Mononuclear cell (primary cell): ENCODE measurements around the gene CCDC124. TPM values are rescaled to one million over a fixed set of nuclear protein-coding genes. Genes with fewer than 3 reads are reported as not detected.
"Not testable (repeated sequence)": the region's sequence is repeated elsewhere in the genome, so short reads cannot be mapped to it uniquely, and the experiment has no call there.

Source experiments
- H3K27me3 ChIP-seq: 2 replicates; pipeline ENCODE4 v1.6.0; 2011; ENCODE audit warnings: low read length, control low read depth; ENCODE audit not compliant: insufficient read depth
- H3K4me1 ChIP-seq: 2 replicates; pipeline ENCODE4 v1.5.1; 2011; ENCODE audit warnings: mild to moderate bottlenecking, low read length, control low read depth; ENCODE audit not compliant: insufficient read depth
- H3K4me3 ChIP-seq: 2 replicates; pipeline ENCODE4 v1.5.1; 2011; ENCODE audit warnings: mild to moderate bottlenecking, low read length, moderate library complexity
- H3K9me3 ChIP-seq: 2 replicates; pipeline ENCODE4 v1.5.1; 2011; ENCODE audit warnings: low read depth, mild to moderate bottlenecking, control low read depth, low read length
- total RNA-seq: library from RNA; depleted of rRNA; stranded (reverse); fragments of >200 nt; gene quantifications from one replicate; pipeline ENCODE4 v1.2.3, GENCODE V29; 2012

CCDC124 gene
- total RNA-seq = 13.2 TPM

DNA sequence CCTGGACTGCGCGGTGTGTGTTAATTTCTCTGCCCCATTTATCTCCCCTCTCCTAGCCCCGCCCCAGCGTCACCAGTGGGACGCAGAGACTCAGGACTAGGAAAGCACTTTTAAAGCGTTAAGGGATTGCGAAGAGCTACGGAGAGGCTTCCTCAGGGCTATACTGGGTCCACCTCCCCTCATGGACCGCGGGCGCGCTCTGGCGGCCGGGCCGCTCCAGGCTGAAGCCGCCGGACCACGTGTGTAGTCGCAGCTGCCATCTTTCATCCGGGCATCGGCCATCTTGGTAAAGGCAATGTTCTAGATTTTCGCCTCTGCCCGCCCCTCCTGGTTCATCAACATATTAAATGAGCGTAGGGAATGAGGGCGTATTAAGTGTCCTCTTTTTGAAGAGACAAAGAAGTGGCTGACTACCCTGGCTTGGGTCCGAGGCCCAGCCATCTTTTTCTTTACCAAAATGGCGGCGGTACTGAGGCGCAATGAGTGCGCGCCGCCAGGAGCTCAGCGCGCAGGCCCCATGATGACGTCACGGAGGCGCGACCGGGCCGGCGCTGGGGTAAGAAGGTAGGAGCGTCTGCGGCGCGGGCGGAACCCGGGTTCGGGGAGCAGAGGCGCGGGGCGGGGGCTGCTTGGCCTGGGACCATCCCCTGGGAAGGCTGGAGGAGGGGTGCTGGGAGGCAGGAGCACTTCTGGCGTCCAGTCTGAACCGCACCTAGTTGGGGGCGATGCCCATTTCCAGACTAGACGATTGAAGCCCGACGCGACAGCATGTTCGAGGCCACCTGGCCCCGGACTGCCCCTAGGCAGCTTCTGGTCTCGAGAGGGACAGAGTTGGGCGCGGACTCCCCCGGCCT, at the start of gene CCDC124:
CCDC124 (plus strand) TSS at position 531 of the 854 bp plus-strand sequence. CDS start 3,406 bp downstream, outside the sequence.
- H3K27me3 ChIP-seq = no peaks in the 10 kb centered on the region
- H3K4me3 ChIP-seq = peak within 1 kb of the TSS; percentile 68
- peaks cover 21% of the 10 kb centered on the region for H3K4me1 ChIP-seq
- no peaks in the 10 kb centered on the region for H3K9me3 ChIP-seq

DNA sequence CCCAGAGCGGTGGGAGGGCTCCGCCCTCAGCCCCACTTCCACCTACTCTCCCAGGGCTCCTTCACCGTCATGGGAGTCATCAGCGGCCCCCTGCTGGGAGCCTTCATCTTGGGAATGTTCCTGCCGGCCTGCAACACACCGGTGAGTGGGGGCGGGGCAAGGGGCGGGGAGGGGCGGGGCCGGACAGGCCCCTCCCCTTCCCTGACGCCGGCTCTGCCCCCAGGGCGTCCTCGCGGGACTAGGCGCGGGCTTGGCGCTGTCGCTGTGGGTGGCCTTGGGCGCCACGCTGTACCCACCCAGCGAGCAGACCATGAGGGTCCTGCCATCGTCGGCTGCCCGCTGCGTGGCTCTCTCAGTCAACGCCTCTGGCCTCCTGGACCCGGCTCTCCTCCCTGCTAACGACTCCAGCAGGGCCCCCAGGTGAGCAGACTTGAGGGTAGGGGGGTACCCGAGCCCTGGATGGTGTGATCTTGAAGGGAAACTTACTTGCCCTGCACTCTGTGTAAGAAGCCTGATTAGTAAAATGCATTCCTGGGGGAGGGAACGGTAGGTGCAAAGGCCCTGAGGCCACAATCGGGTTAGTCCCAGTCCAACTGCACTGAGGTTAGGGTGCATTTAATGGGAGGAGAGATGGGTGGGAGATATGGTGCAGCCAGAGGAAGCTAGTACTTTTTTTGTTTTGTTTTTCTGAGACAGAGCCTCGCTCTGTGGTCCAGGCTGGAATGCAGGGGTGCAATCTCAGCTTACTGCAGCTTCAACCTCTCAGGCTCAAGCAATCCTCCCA, 49.0 kb upstream of the CCDC124 start:
- no peak overlapping the region for H3K4me3 ChIP-seq
- H3K4me1 ChIP-seq = peaks cover 9% of the 10 kb centered on the region
- H3K27me3 ChIP-seq = no peaks in the 10 kb centered on the region
- no peaks in the 10 kb centered on the region for H3K9me3 ChIP-seq

DNA sequence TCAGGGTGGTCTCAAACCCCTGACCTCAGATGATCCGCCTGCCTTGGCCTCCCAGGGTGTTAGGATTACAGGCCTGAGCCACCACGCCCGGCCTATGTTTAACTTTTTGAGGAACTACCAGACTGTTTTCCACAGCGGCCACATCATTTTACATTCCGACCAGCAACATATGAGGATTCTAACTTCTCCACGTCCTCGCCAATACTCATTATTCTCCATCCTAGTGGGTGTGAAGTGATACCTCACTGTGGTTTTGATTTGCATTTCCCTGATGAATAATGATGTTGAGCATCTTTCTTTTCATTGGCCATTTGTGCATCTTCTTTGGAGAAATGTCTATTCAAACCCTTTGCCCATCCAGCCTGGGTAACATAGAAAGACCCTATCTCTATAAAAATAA, 46.3 kb upstream of the CCDC124 start:
- Histone ChIP-seq H3K27me3 (no peaks in the 10 kb centered on the region), H3K4me1 (peaks cover 9% of the 10 kb centered on the region), H3K9me3 (no peaks in the 10 kb centered on the region), H3K4me3 (no peak overlapping the region)

DNA sequence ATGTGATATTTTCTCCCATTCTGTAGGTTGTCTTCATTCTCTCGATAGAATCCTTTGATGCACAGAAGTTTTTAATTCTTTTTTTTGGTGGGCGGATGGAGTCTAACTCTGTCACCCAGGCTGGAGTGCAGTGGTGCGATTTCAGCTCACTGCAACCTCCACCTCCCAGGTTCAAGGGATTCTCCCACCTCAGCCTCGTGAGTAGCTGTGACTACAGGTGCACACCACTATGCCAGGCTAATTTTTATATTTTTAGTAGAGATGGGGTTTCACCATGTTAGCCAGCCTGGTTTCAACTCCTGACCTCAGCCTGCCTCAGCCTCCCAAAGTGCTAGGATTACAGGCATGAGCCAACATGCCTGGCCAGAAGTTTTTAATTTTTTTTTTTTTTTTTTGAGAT, 45.6 kb upstream of the CCDC124 start:
- H3K4me1 ChIP-seq, H3K27me3 ChIP-seq, H3K9me3 ChIP-seq, H3K4me3 ChIP-seq: not testable (repeated sequence)

GRCh38 chr19:17888260-17888659, 44.6 kb upstream of the CCDC124 start:
- Histone ChIP-seq H3K9me3 (no peaks in the 10 kb centered on the region), H3K4me3 (no peak overlapping the region), H3K27me3 (no peaks in the 10 kb centered on the region), H3K4me1 (peaks cover 9% of the 10 kb centered on the region)

DNA sequence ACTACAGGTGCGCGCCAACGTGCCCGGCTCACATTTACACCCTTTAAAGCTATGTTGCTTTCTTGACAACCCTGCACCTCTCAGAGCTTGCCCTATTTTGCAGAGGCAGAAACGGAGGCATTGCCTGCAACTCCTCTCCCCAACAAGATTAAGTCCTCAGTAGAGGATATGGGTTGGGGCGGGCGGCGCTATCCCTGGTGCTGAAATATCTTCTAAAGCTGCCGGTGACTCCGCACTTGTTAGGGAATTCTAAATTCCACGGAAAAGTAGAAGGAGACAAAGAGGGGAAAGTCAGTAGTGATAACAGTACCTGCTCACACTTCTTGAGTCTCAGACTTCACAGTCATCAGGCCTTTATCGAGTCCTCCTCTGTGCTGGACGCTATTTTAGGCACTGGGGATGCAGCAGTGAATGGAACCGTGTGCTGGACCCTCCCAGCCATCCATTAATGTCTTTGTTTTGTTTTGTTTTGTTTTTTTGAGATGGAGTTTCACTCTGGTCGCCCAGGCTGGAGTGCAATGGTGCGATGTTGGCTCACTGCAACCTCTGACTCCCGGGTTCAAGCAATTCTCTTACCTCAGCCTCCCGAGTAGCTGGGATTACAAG, 43.1 kb upstream of the CCDC124 start:
- H3K9me3 ChIP-seq = no peaks in the 10 kb centered on the region
- peaks cover 3% of the 10 kb centered on the region for H3K4me1 ChIP-seq
- H3K4me3 ChIP-seq = no peak overlapping the region
- H3K27me3 ChIP-seq = no peaks in the 10 kb centered on the region

DNA sequence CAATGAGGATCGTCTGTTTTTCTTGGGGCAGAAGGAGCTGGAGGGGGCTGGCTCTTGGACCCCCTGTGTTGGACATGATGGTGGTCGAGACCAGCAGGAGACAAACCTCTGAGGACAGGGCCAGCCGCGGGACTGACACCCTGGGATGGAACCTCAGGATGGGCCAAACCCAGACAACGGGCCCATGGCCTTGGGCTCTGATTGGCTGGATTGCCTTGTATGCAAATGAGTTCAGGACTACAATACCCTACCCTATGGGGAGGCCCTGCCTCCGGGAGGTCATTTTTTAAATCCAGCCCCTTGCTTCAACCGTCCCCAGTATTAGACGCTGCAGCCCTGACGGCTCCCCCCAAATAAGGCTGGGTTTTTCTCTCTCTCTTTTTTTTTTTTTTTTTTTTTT, 39.0 kb upstream of the CCDC124 start:
- Histone ChIP-seq H3K9me3 (no peaks in the 10 kb centered on the region), H3K27me3 (no peaks in the 10 kb centered on the region), H3K4me3 (no peak overlapping the region), H3K4me1 (no peaks in the 10 kb centered on the region)

DNA sequence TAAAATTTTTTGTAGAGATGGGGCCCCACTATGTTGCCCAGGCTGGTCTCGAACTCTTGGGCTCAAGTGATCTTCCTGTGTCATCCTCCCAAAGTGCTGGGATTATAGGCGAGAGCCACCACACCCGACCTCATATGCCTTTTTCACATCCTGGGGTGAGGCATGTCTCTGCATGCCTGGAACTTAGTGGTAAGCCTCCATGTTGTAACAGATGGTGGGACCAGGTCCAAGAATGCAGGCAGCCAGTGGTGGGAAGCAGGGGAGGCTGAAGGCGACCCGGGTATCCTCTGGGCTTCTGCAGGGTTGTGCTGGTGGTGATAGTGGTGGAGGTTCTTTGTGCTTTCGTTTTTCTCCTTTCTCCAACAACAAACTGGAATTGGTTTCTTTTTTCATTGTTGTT, 30.1 kb upstream of the CCDC124 start:
- H3K4me3 ChIP-seq = no peak overlapping the region
- no peaks in the 10 kb centered on the region for H3K27me3 ChIP-seq
- no peaks in the 10 kb centered on the region for H3K9me3 ChIP-seq
- no peaks in the 10 kb centered on the region for H3K4me1 ChIP-seq

- Histone ChIP-seq H3K9me3 (no peaks in the 10 kb centered on the region), H3K27me3 (no peaks in the 10 kb centered on the region), H3K4me1 (no peaks in the 10 kb centered on the region), H3K4me3 (no peak overlapping the region)
Observed at GRCh38 chr19:17908244-17908643, 24.6 kb upstream of the CCDC124 start.

- Histone ChIP-seq H3K27me3 (no peaks in the 10 kb centered on the region), H3K4me1 (no peaks in the 10 kb centered on the region), H3K4me3 (no peak overlapping the region), H3K9me3 (no peaks in the 10 kb centered on the region)
Observed at GRCh38 chr19:17909003-17909732, 23.6 kb upstream of the CCDC124 start.

DNA sequence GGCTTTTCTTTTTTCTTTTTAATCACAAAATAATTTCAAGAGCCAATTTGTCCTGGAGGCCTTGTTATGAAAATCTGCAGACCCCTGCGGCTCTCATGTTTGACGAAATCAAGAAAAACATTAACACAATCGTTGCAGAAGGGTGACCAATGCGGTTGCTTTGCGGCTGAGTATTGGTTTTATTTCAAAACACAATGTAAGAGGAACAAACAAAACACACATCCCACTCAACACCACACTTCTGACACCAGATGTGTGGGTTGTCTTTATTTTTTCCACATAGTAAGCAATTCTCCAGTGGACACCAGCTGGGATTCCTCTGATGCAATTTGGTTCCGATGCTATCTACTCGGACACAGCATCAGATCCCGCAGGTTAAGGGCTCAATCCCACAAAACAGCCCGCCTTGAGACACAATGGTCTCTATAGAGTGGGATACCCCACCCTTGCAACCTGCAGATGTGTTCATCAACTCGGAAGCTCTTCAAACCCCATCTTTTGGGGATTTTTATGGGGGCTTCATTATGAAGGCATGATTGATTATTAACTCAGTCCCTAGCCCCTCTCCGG, 21.9 kb upstream of the CCDC124 start:
- Histone ChIP-seq H3K4me1 (no peaks in the 10 kb centered on the region), H3K4me3 (no peak overlapping the region), H3K27me3 (no peaks in the 10 kb centered on the region), H3K9me3 (no peaks in the 10 kb centered on the region)

GRCh38 chr19:17915940-17916593, 16.7 kb upstream of the CCDC124 start:
- Histone ChIP-seq H3K27me3 (no peaks in the 10 kb centered on the region), H3K4me3 (no peak overlapping the region), H3K9me3 (no peaks in the 10 kb centered on the region), H3K4me1 (no peaks in the 10 kb centered on the region)

DNA sequence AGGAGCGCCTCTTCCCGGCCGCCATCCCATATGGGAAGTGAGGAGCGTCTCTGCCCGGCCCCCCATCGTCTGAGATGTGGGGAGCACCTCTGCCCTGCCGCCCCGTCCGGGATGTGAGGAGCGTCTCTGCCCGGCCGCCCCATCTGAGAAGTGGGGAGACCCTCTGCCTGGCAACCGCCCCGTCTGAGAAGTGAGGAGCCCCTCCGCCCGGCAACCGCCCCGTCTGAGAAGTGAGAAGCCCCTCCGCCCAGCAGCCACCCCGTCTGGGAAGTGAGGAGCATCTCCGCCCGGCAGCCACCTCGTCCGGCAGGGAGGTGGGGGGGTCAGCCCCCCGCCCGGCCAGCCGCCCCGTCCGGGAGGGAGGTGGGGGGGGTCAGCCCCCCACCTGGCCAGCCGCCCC, 14.7 kb upstream of the CCDC124 start:
- H3K27me3 ChIP-seq, H3K4me3 ChIP-seq, H3K9me3 ChIP-seq, H3K4me1 ChIP-seq: not testable (repeated sequence)

GRCh38 chr19:17919122-17919521, 13.7 kb upstream of the CCDC124 start:
- H3K27me3 ChIP-seq, H3K4me1 ChIP-seq: not testable (repeated sequence)

More at GRCh38 chr19:17919122-17919521, 13.7 kb upstream of the CCDC124 start:
- not testable (repeated sequence) for H3K4me3 ChIP-seq, H3K9me3 ChIP-seq
